Activated CD8-positive, alpha-beta memory T cell treated with anti-CD3 and anti-CD28 coated beads, Interleukin-2, amount 50 U/mL, for 4 hours (primary cell): ENCODE results near the gene GABBR2.

ENCODE experiments used
- DNase-seq: peaks from one replicate; pipeline ENCODE4 v3.0.0-alpha.2; 2020

GABBR2 gene

GRCh38 chr9:98363644-98364043, 345.1 kb downstream of the GABBR2 start:
- no peak for DNase-seq

DNA sequence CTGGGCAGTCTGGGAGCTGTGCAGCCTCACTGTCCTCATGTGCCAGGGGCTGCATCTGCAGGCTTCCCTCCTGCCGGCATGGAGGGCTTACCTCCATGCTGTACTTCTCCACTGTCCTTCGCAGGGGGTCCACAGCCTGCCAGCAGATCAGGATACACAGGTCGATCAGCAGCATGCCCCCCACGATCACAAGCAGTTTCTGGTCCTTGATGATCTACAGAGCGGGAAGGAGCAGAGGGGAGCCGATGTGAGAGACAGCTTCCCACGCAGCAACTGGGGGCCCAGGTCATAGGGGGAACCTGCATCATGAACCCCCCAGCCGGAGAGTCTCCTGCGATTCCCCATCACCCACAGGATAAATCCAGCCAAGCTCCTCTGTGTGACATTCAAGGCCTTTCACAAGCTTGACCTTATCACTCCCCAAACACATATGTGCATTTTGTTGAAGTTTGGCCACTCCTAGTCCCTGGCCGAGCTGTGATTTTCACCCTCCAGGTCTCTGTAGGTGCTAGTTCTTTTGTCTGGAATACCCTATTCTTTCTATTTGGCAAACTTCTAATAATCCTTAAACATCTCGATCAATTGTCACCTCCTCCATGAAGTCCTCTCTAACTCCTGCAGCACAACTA, 346.0 kb downstream of the GABBR2 start:
- DNase-seq: no peak

- DNase-seq: no peak
These were observed 347.1 kb downstream of the GABBR2 start for GRCh38 chr9:98361645-98362044.

DNA sequence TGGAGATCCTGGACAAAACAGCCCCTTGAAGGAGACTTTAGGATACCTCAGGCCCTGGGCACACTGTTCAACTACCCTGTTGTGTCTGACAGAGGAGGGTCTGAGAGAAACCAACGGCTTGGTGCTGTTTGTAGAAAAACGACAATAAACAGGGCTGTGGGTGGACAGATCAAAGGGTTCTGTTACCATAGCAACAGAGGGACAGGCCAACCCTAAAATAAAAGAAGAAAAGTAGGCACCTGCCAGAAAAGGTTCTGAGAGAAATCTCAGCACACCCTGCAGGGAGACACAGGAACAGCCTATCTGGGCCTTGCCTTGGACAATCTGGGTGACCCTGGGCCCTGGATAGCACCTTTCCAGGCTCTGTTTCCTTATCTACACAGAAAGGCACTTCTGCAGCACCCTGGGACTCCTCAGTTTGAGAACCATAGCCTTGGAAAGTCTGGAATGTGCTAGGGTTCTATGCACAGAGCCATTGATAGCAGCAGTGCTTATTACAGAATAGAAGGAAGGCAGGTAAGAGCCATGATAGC, 348.5 kb downstream of the GABBR2 start:
- no peak for DNase-seq

DNA sequence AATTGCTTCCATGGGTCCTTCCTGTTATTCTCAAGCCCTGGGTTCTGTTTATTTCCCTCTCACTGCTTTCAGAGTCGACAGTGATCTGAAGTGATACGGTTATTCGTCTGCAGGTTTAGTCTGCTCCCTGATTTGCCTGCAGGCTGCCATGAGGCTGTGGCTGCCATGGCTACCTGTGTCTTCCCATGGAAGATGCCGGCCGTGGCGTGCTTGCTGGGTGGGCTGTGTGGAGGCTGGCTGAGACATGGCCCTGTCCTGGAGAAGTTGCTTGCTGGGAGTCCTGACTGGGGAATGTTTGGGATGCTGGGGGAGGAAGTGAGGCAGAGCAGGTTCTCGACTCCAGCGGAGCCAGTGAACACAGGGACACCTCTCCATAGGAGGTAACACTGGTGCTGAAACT, 349.2 kb downstream of the GABBR2 start:
- DNase-seq: no peak

- no peak for DNase-seq
These were observed 350.7 kb downstream of the GABBR2 start for GRCh38 chr9:98357921-98358535.

DNA sequence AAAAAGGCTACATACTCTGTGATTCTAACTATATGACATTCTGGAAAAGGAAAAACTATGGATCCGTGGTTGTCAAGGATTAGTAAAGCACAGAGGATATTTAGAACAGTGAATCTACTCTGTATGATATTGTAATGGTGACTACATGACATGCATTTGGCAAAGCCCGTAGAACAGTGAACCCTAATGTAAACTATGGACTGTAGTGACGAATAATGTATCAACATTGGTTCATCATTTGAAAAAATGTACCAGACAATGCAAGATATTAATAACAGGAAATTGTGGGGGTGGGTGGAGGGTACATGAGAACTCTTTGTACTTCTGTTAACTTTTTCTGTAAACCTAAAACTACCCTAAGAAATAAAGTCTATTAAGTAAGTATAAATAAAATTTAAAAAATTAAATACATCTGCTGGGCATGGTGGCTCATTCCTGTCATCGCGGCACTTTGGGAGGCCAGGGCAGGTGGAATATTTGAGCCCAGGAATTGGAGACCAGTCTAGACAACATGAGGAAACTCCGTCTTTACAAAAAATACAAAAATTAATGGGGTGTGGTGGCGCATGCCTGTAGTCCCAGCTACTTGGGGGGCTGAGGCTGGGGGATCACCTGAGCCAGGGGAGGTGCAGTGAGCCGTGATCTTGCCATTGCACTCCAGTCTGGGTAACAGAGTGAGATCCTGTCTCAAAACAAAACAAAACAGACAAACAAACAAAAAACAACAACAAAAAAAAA, 351.6 kb downstream of the GABBR2 start:
- no peak for DNase-seq

GRCh38 chr9:98356326-98356725, 352.4 kb downstream of the GABBR2 start:
- no peak for DNase-seq

GRCh38 chr9:98351370-98351769, 357.4 kb downstream of the GABBR2 start:
- no peak for DNase-seq

DNA sequence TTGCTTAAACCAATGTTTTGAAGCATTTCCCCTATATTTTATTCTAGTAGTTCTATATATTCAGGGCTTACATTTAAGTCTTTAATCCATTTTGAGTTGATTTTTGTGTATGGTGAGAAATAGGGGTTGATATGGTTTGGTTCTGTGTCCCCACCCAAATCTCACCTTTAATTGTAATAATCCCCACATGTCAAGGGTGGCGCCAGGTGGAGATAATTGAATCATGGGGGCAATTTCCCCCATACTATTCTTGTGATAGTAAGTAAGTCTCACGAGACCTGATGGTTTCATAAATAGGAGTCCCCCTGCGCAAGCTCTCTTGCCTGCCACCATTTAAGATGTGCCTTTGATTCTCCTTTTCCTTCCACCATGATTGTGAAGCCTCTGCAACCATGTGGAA, 361.1 kb downstream of the GABBR2 start:
- no peak for DNase-seq

GRCh38 chr9:98345011-98345410, 363.7 kb downstream of the GABBR2 start:
- DNase-seq: no peak

DNA sequence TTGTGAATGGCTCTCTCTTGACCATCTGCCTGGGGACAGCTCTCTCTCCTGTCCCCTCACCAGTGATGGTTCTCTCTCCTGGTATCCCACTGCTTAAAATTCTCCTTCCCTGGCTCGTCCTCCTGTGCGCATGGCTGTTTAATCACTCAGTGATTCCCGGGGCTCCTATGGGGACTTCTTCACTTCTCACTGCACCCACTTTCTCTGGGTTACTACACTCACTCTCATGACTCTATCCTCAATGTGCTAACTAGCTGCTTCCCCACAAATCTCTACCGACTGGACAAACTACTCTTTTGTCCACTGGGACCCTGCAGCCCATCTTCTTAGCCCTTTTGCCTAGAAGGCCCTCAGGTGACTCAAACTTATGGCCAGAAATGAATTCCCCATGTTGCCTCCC, 364.2 kb downstream of the GABBR2 start:
- no peak for DNase-seq

DNA sequence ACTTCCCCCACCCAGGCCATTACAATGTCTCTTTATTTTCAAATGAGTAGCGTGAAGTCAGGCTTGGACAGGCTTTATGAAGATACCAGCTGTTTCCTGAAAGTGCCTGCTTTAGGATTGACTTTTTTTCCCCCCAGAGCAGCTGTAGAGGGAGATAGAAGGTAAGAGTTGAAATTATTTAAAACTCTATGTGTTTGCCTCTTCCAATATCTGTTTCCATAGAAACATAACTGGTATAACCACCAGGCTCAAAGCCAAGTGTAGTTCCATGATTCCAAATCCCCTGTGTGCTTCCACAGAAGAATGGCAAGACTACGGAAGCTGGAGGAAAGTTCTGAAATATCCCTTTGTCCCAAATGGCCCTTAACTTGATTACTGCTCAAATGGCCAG, 365.9 kb downstream of the GABBR2 start:
- DNase-seq: no peak

DNA sequence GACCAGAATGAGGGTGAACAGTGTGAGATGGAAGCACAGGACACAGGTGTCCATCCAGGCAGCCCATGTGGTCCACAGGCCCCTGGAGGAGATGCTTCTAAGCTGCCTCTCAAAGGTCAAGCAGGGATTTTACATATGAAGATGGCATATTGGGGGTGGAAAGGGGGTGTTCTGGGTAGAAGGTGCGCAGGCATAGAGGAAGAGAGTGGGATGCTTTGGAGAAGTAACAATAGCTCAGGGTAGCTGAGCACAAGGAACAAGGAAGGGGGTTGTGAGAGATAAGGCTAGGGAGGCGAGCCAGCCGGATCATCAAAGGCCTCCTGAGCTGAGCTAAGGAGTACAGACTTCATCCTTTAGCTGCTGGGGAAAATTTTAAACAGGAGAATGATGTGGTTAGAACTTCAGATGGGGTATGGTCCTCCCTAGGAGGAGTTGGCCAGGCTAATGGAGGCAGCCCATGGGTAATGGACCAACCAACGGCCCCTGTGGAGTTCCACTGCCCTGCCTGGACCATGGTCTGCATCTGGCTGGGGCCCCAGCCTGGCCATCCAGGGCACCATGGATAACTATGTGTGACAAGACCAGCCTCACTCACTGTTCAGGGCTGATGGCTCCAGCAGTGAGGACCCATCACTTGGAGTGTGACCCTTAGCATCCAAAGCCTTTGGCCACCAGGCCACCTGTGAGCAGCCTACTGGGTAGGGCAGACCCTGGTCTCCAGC, 366.5 kb downstream of the GABBR2 start:
- no peak for DNase-seq

GRCh38 chr9:98341157-98342097, 367.3 kb downstream of the GABBR2 start:
- no peak for DNase-seq

DNA sequence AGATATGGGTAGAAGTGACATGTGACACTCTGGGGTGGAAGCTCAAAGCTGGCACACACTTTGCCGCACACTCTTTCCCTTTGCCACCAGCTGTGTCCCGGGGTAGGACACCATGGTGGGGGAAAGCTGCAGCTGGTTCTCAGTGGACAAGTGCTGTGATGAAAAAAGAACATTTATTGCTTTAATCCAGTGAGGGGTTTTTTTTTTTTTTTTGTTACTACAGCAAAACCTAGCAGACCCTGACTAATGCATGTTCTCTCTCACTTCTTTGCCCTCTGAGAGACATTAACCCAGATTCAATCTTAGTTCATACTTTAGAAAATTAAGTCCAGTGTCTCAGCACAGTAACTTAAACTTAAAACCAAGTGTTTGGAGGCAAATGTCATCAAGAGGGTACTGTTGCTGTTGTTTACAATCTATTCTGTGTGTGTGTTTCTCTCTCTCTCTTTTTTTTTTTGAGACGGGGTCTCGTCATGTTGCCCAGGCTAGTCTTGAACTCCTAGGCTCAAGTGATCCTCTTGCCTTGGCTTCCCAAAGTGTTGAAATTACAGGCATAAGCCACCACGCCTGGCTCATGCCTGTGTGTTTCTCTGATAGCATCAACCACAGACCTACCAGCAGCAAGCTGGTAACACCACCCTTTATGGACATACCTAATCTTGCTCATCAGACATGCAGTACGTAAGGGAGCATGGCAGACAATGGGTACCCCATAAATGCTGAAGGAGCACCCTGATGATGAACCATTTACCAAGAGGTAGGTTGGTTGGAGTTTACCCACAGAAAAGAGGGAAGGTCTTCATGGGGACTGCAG, 368.5 kb downstream of the GABBR2 start:
- no peak for DNase-seq

DNA sequence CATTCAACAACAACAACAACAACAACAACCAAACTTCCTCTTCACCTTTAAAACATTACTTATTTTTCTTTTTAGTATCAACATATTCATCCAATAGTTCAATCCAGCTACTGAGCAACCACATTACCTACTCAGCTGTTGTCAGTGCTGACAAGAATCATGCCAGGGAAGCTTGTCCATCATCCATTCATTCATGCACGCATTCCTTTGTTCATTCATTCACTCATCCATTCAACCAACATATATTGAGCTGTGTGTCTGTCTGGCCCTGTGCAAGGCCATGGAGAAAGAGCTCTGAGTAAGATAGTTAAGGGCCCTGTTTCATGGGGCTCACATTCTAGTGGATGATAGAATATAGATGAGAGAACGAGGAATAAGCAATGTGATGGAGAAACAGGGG, 373.1 kb downstream of the GABBR2 start:
- no peak for DNase-seq

- no peak for DNase-seq
These were observed 373.9 kb downstream of the GABBR2 start for GRCh38 chr9:98334796-98335195.

DNA sequence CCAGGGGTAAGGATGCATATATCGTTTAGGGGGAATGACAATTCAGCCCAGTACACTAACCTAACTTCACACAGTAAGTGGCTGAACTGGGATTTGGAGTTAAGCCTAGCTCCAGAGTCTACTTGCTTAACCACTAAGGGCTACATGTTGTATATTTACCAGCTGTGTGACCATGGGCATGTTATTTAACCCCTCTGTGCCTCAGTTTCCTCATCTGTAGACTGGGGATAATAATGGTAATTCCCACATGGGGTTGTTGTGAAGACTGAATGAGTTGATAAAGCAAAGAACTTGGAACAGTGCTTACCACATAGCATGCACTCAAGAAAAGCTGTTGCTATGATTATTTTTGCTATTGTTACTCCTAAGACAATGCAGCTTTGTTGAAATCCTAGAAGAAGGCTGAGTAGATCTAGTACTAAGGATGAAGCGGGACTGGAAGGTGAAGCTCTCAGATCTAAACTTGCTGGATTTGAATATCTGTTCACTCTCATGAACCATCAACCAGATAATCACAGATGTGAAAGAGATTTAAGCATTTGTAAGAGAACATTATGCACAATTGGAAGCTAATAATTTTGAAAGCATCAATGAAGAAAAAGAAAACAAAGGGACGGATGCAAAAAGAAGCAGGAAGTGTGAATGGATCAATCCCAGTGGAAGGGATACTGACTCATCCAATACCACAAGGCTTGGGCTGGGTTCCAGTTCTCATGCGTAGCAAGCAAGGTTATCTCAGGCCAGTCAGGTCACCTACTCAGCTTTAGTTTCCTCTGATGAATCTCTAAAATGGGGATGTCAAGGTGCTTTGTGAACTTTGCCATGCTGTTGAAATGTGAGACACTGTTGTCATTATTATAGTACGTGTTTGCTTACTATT, 374.8 kb downstream of the GABBR2 start:
- DNase-seq: no peak

DNA sequence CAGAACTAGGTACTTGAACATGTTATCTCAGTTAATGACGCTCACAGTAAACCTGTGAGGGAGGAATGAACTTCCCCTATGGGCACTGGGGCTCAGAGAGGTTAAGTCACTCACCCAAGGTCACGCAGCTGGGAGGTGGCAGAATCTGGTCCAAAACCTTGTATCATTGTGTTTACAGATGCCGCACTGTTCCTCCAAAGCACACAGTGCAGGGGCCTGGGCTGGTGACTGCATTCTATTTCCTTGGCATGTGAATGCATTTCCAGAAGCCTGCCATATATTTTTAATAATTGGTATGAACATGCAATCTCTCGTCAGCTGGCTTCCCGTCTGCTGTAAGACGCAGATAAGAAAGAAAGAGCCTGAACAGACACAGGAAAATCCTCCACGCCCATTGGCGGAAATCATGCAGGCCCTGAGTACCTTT, 376.3 kb downstream of the GABBR2 start:
- DNase-seq: no peak
